Activated CD4-positive, alpha-beta T cell treated with anti-CD3 and anti-CD28 coated beads, Interleukin-2, amount 50 U/mL, for 16 hours (primary cell): Measurements from ENCODE around the gene GALNT9.

Source experiments
- DNase-seq: peaks from one replicate; pipeline ENCODE4 v3.0.0-alpha.2; 2020

GALNT9 gene

GRCh38 chr12:132344181-132344580 is 14.8 kb upstream of the GALNT9 start:
- no peak for DNase-seq

DNA sequence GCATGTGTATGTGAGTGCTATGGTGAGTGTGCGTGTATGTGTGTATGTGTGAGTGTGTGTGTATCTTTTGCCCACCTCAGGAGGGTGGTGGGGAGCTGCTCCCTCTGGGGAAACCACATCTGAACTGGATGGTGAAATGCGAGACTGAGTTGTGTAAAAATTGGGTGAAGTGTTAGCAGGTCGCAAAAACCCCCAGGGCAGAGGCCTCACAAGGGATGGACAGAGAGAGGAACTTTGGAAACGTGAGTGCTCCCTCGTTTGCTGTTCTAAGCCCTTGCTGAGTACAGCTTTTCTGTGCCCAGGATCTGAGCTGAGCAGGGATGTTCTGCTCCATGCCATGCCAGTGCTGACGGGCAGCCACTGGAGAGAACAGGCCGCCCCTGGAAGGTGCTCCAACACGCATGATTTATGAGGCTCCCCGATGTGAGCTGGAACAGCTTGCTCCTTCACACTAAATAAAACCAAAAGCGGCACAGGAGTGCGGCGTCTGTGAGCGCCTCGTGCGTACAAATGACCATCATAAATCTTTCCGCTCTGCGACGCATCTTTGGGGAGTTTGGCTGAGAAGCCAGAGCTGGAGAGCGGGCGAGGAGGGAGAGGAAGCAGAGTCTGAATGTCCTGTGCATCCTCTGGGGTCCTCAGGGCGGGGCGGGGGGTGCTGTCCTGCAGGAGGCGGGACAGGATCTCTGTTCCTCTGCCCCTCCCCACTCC is 14.1 kb upstream of the GALNT9 start:
- DNase-seq, result no peak

GRCh38 chr12:132342251-132343227 is 13.2 kb upstream of the GALNT9 start:
- DNase-seq, result no peak

DNA sequence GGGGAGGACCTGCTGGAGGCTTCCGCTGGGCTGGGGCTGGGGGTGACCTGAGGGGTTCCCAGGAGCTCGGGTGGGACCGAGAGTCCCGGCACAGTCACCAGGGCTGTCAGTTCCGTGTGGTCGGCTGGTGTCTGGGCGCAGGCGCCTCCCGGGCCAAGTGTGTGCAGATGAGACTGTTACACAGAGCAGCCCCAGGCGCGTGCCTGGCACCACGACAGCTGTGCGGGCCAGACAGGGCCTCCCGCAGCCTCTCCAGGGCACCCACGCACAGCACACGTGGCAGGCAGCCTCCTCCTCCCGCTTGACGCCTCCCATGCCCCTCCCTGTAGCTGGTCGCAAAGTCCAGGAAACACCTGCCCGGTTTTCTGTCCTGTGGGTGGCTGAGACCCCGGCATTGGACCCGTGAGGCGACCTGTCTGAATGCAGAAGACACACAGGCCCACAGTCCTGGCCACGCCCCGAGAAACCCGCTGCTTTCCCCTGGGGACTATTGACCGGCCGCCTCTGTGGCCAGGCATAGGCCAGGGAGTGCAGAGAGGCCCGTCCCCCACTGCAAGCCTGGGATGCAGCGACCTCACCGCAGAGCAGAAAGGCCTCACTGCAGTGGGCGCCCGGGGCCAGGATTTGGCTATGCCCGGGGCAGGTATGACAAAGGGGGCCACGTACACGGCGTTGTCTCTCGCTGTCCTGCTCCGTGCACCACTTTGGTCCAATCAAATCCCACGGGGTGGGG is 12.1 kb upstream of the GALNT9 start:
- DNase-seq, result no peak

GRCh38 chr12:132340266-132341035 is 11.1 kb upstream of the GALNT9 start:
- no peak for DNase-seq

DNA sequence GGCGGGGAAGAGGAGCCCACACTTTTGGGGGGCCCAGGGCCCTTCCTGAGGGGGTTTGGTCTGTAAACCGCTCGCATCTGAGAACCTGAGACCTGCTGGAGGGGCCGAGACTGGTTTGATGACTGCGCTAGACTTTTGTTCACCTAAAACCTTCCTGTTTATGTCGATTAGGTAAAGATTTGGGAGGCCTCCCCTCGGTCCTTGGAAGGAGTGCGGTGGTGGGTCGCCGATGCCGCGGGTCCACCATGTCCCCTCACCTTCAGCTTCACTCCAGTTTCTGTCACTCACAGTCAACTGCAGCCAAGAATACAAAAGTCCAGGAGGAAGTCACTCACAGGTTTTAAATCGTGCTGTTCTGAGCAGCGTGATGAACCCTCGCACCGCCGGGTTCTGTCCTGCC is 10.5 kb upstream of the GALNT9 start:
- DNase-seq, result no peak

GRCh38 chr12:132338781-132339180 is 9.4 kb upstream of the GALNT9 start:
- no peak for DNase-seq

DNA sequence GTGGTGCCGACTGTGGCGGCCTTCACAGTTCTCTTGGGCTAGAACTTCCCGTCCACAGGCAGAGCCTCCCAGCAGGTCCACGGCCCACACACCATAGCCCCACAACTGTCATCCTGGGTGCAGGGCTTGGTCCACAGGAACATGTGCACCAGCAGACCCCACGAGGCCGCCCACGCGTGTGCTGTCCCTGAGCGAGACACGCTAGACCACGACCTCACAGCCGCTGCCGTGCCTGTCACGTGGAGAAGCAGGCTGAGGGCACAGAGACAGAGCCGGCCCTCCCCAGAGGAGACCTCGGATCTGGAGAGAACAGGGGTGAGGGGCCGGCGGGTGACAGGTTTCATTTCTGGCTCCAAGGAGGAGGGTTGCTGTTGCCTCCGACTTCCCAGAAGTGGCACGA is 8.9 kb upstream of the GALNT9 start:
- no peak for DNase-seq

- DNase-seq, result no peak
Measured at GRCh38 chr12:132337557-132337956, 8.2 kb upstream of the GALNT9 start.

- DNase-seq, result no peak
Measured at GRCh38 chr12:132336451-132337413, 7.3 kb upstream of the GALNT9 start.

DNA sequence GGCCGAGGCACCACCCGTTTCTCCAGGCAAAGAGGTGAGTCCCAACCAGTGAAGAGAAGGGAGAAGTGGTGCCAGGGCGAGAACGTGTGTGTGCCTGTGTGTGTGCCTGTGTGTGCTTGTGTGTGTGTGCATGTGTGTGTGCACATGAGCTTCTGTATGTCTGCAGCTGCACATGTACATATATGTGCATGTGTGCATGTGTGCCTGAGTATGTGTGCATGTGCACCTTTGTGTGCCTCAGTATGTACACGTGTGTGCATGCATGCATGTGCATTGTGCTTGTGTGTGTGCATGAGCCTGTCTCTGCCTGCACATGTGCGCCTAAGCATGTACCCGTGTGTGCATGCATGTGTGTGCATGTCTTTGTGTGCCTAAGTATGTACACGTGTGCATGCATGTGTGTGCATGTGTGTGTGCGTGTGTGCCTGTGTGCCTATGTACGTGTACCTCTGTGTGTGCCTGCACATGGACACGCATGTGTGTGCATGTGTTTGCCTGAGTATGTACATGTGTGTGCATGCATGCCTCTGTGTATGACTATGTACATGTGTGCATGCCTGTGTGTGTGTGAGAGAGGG is 5.9 kb upstream of the GALNT9 start:
- DNase-seq, result no peak

DNA sequence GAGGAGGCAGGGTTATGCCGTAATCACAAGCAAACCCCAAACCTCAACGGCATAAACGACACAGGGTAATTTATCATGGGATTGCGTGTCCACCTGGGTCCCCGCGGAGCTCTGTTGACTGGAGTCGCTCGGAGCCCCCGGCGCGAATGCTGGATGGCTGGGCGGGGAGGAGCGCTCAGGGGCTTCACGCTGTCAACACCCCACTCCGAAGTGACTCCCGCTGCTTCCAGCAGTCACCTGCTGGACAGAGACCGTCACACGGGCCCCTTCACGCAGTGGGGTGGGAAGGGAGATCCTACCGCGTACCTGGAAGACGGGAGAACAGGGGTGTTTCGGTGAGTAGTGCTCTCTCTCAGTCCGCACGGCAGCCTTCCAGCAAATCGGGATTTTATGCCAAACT is 4.4 kb upstream of the GALNT9 start:
- DNase-seq, result no peak

GRCh38 chr12:132333273-132333672 is 3.9 kb upstream of the GALNT9 start:
- no peak for DNase-seq

- no peak for DNase-seq
Measured at GRCh38 chr12:132330549-132330881, 1.1 kb upstream of the GALNT9 start.

- no peak for DNase-seq
Measured at GRCh38 chr12:132329720-132330548, 545 bp upstream of the GALNT9 start.

- DNase-seq, result no peak
Measured at GRCh38 chr12:132328282-132329029, 933 bp downstream of the GALNT9 start.

DNA sequence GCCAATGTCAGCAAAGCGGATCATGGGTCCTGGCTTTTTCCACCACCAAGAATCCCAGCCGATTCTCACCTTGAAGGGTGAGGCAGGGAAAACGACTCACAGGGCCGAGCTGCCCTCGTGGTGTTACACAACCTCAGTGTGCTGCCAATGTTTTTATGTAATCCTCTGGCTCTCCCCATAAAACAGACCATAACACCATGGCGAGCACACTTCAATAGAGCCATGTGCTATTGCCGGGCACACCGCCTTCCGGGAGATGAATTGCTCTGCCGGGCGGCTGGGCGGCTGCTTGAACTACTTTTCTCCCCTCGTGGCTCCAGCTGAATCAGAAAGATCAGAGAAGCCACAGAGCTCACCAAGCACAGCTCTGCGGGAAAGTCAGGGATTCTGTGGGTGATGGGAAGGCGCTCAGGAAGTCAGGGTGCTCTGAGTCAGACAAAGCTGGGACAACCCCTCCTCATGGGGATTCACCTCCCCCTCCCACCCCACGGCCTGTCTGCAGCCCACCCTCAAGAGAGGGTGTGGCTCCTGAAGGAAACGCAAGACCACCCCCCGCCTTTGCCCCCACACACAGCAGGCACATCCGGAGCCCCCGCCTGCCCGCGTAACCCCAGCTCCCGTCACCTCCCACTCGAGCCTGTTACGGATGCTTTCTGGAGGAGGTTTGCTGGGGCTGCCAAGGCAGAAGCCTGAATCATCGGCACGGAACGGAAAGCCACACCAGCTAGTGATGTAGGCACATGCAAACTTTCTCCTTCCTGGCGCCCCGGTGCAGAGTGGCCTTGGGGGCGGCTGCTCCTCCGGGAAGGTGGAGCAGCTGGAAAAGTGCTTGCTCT is 1.8 kb downstream of the GALNT9 start:
- DNase-seq, result peak; percentile 44

GRCh38 chr12:132326646-132327045 is 2.7 kb downstream of the GALNT9 start:
- DNase-seq, result no peak
